HepG2 (cell line): ENCODE data around the gene ATP2A2. TPM values are rescaled to one million over a fixed set of nuclear protein-coding genes. Genes with fewer than 3 reads are reported as not detected.

Source experiments
- NFKB2 ChIP-seq: sonication (generic); formaldehyde crosslinking; IDR thresholded peaks from 2 replicates; pipeline ENCODE4 v1.4.0; 2020; ENCODE audit warnings: missing genetic modification reagents, borderline replicate concordance
- ZFX ChIP-seq: sonication (generic); formaldehyde crosslinking; IDR thresholded peaks from 2 replicates; pipeline ENCODE4 v1.4.0; 2020; ENCODE audit warnings: mild to moderate bottlenecking, low read depth, missing genetic modification reagents, moderate library complexity
- ZMYM3 ChIP-seq: sonication (generic); formaldehyde crosslinking; IDR thresholded peaks from 2 replicates; pipeline ENCODE4 v1.5.1; 2020; ENCODE audit warnings: mild to moderate bottlenecking, missing genetic modification reagents
- ZNF12 ChIP-seq: sonication (generic); formaldehyde crosslinking; IDR thresholded peaks from 2 replicates; pipeline ENCODE4 v1.5.0; 2020; ENCODE audit warnings: missing genetic modification reagents
- ZNF580 ChIP-seq: IDR thresholded peaks from 2 replicates; pipeline ENCODE4 v1.6.1; 2016; ENCODE audit warnings: low read depth, borderline replicate concordance
- ZNF709 ChIP-seq: sonication (generic); formaldehyde crosslinking; IDR thresholded peaks from 2 replicates; pipeline ENCODE4 v1.5.0; 2020; ENCODE audit warnings: mild to moderate bottlenecking, missing genetic modification reagents
- ZNF770 ChIP-seq: sonication (generic); formaldehyde crosslinking; IDR thresholded peaks from 2 replicates; pipeline ENCODE4 v1.5.0; 2020; ENCODE audit warnings: mild to moderate bottlenecking, missing genetic modification reagents
- polyA plus RNA-seq, 8 experiments: library from polyadenylated mRNA; depleted of rRNA in 3 of 8; stranded (reverse) in 7 of 8; unstranded in 1 of 8; fragments of >200 nt; fragmentation: Illumina TruSeq in 4 of 8; extraction: Trizol in 4 of 8; gene quantifications; 2 replicates each; pipeline versions ENCODE4 v1.2.1 to v1.2.3, GENCODE V29; 2011 to 2016; ENCODE audit warnings: low read depth in 4 of 8, missing spikeins in 1 of 8, mixed read lengths in 1 of 8; ENCODE audit not compliant: insufficient read depth in 1 of 8
- total RNA-seq, 5 experiments: library from RNA; depleted of rRNA; stranded (reverse); fragments of >200 nt; fragmentation: Illumina TruSeq; extraction: Trizol; gene quantifications; 2 replicates each; pipeline ENCODE4 v1.2.3, GENCODE V29; 2016; ENCODE audit warnings: low read depth in 1 of 5
- TF ChIP-seq, protein P1 (sequence below): sonication (generic); formaldehyde crosslinking; IDR thresholded peaks from 2 replicates; pipeline ENCODE4 v1.5.1; 2020; ENCODE audit warnings: mild to moderate bottlenecking, missing genetic modification reagents
- TF ChIP-seq, protein P2 (sequence below), 2 experiments: sonication (generic) in 1 of 2; formaldehyde crosslinking in 1 of 2; IDR thresholded peaks; 2 replicates each; pipeline versions ENCODE4 v1.4.0 to v1.6.1; 2018 to 2020; ENCODE audit warnings: missing genetic modification reagents in 2 of 2, borderline replicate concordance in 1 of 2, low read depth in 1 of 2, mild to moderate bottlenecking in 1 of 2, missing biosample characterization in 1 of 2
- TF ChIP-seq, protein P3 (sequence below), 2 experiments: sonication (generic) in 1 of 2; formaldehyde crosslinking in 1 of 2; IDR thresholded peaks; 2 replicates each; pipeline versions ENCODE4 v1.6.1 to v1.9.0; 2014 to 2022; ENCODE audit warnings: antibody characterized with exemption in 1 of 2, borderline replicate concordance in 1 of 2, inconsistent platforms in 1 of 2, low read depth in 1 of 2, missing genetic modification reagents in 1 of 2
- TF ChIP-seq, protein P4 (sequence below): sonication (generic); formaldehyde crosslinking; IDR thresholded peaks from 2 replicates; pipeline ENCODE4 v1.8.1; 2023; ENCODE audit warnings: mild to moderate bottlenecking, inconsistent platforms, moderate library complexity, missing genetic modification reagents, borderline replicate concordance

The ATP2A2 gene
- total and polyA plus RNA-seq, 2 of the 13 experiments (the other 11 are each of a cell fraction or from before 2014, with no cell fraction given), result 35.4 to 85.5 TPM

DNA sequence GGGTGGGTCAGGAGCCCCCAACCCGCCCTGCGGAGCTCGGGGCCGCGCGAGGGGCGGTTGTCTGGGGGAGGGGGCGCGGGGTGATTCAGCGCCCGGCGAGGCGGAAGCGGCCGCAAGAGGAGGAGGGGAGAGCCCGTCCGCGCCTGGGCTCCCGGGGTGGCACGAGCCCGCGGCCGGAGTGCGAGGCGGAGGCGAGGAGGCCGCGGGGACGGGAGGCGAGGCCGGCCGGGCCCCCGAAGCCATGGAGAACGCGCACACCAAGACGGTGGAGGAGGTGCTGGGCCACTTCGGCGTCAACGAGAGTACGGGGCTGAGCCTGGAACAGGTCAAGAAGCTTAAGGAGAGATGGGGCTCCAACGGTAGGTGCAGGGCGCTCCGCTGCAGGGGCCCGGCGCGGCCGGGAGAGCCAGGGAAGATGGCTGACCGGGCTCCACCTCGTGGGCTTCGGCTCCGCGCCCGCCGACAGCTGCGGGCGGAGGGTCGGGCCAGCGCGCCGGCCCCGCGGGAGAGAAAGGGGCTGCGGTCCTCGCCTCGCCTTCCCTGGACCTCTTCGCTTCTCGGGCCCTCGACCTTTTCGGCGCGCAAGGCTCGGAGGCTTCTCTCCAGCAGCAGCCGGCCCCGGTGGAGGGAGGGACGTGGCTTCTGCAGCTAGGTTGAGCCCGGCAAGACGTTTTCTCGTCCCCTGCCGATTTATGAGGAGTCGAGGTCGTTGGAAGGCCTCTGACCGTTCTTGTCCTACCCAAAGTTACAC is 677 bp downstream of the ATP2A2 start (continued):
- TF ChIP-seq, protein P1, sequence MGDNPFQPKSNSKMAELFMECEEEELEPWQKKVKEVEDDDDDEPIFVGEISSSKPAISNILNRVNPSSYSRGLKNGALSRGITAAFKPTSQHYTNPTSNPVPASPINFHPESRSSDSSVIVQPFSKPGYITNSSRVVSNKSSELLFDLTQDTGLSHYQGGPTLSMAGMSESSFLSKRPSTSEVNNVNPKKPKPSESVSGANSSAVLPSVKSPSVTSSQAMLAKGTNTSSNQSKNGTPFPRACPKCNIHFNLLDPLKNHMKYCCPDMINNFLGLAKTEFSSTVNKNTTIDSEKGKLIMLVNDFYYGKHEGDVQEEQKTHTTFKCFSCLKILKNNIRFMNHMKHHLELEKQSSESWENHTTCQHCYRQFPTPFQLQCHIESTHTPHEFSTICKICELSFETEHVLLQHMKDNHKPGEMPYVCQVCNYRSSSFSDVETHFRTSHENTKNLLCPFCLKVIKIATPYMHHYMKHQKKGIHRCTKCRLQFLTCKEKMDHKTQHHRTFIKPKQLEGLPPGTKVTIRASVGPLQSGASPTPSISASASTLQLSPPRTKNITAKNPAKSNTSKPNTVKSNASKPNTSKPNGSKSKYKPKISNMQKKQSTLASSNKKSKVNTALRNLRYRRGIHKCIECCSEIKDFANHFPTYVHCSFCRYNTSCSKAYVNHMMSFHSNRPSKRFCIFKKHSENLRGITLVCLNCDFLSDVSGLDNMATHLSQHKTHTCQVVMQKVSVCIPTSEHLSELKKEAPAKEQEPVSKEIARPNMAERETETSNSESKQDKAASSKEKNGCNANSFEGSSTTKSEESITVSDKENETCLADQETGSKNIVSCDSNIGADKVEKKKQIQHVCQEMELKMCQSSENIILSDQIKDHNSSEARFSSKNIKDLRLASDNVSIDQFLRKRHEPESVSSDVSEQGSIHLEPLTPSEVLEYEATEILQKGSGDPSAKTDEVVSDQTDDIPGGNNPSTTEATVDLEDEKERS, result 0 out of 2 replicates have a peak, but pooled peaks have one; percentile 62
- no peak for TF ChIP-seq ZMYM3 (CRISPR knock-in tag)
- TF ChIP-seq, protein P2, sequence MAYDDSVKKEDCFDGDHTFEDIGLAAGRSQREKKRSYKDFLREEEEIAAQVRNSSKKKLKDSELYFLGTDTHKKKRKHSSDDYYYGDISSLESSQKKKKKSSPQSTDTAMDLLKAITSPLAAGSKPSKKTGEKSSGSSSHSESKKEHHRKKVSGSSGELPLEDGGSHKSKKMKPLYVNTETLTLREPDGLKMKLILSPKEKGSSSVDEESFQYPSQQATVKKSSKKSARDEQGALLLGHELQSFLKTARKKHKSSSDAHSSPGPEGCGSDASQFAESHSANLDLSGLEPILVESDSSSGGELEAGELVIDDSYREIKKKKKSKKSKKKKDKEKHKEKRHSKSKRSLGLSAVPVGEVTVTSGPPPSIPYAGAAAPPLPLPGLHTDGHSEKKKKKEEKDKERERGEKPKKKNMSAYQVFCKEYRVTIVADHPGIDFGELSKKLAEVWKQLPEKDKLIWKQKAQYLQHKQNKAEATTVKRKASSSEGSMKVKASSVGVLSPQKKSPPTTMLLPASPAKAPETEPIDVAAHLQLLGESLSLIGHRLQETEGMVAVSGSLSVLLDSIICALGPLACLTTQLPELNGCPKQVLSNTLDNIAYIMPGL (CRISPR knock-in tag; IDR thresholded peaks at IDR 0.05; ENCODE audit: borderline replicate concordance in 1 of 2, low read depth in 1 of 2), result peak; percentile 17 to 57; a peak in 2 of 4 replicates
- TF ChIP-seq, protein P3, sequence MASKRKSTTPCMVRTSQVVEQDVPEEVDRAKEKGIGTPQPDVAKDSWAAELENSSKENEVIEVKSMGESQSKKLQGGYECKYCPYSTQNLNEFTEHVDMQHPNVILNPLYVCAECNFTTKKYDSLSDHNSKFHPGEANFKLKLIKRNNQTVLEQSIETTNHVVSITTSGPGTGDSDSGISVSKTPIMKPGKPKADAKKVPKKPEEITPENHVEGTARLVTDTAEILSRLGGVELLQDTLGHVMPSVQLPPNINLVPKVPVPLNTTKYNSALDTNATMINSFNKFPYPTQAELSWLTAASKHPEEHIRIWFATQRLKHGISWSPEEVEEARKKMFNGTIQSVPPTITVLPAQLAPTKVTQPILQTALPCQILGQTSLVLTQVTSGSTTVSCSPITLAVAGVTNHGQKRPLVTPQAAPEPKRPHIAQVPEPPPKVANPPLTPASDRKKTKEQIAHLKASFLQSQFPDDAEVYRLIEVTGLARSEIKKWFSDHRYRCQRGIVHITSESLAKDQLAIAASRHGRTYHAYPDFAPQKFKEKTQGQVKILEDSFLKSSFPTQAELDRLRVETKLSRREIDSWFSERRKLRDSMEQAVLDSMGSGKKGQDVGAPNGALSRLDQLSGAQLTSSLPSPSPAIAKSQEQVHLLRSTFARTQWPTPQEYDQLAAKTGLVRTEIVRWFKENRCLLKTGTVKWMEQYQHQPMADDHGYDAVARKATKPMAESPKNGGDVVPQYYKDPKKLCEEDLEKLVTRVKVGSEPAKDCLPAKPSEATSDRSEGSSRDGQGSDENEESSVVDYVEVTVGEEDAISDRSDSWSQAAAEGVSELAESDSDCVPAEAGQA (IDR thresholded peaks at IDR 0.05; ENCODE audit: low read depth), result 0 out of 2 replicates have a peak, but pooled peaks have one; percentile 16
- TF ChIP-seq, protein P3 (CRISPR knock-in tag; IDR thresholded peaks at IDR 0.05; ENCODE audit: borderline replicate concordance), result no peak
- peak; percentile 86 for TF ChIP-seq ZFX (CRISPR knock-in tag)
- peak; percentile 83 for TF ChIP-seq ZNF770 (CRISPR knock-in tag)
- TF ChIP-seq, protein P4, sequence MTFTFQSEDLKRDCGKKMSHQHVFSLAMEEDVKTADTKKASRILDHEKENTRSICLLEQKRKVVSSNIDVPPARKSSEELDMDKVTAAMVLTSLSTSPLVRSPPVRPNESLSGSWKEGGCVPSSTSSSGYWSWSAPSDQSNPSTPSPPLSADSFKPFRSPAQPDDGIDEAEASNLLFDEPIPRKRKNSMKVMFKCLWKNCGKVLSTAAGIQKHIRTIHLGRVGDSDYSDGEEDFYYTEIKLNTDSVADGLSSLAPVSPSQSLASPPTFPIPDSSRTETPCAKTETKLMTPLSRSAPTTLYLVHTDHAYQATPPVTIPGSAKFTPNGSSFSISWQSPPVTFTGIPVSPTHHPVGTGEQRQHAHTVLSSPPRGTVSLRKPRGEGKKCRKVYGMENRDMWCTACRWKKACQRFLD (CRISPR knock-in tag), result 0 out of 2 replicates have a peak, but pooled peaks have one; percentile 54
- no peak for TF ChIP-seq ZNF12 (CRISPR knock-in tag)
- TF ChIP-seq ZNF709 (CRISPR knock-in tag), result peak; percentile 83; the same call in 1 of the 2 replicates
- TF ChIP-seq NFKB2 (CRISPR knock-in tag), result peak; percentile 60; the same call in 1 of the 2 replicates
- TF ChIP-seq ZNF580 (CRISPR knock-in tag), result peak; percentile 55; the same call in 1 of the 2 replicates
